ENCODE measurements around the gene CCM2. TPM values are rescaled to one million over a fixed set of nuclear protein-coding genes. Genes with fewer than 3 reads are reported as not detected.

CCM2 gene
- total RNA-seq, 3 donors from 2014 or later (not counting 1 experiment from before 2014, with no cell fraction given) = 66.2 to 104 (median 97.5) TPM

GRCh38 chr7:44982535-44982923, 17.5 kb upstream of the CCM2 start:
- Histone ChIP-seq H3K27me3 (ENCODE audit: control insufficient read depth, insufficient read depth, low read length) (no peaks in the 10 kb centered on the region), H3K4me3 (ENCODE audit: low read length) (no peak overlapping the region), H3K4me1 (ENCODE audit: control insufficient read depth, insufficient read depth, low read length) (peaks cover 75% of the 10 kb centered on the region), H3K27ac (ENCODE audit: low read length) (no peak overlapping the region), H3K9me3 (ENCODE audit: control insufficient read depth, insufficient read depth, low read length) (no peaks in the 10 kb centered on the region), H3K36me3 (ENCODE audit: control insufficient read depth, insufficient read depth, low read length) (peaks cover 40% of the 10 kb centered on the region)
- intact Hi-C loops (cut with micrococcal nuclease) = no loop called here
- DNase-seq (no peak), ATAC-seq (no peak)
- H3K27ac Mint-ChIP-seq = peak overlapping the region; percentile 23 to 99
- 88% methylated on average over 1 of the region's 1 CpG for WGBS (ENCODE audit: insufficient coverage)
- H3K27me3 Mint-ChIP-seq (ENCODE audit: low read depth in 2 of 2) = no peaks in the 10 kb centered on the region
- H3K9me3 Mint-ChIP-seq = no peaks in the 10 kb centered on the region
- H3K4me1 Mint-ChIP-seq = peaks cover 71 to 74% of the 10 kb centered on the region in 2 donors
- H3K36me3 Mint-ChIP-seq = peaks cover 11% of the 10 kb centered on the region
- no peak overlapping the region for H3K4me3 Mint-ChIP-seq
- no peak for TF ChIP-seq CTCF (IDR thresholded peaks at IDR 0.05)

- no peaks in the 10 kb centered on the region for H3K27me3 Mint-ChIP-seq (ENCODE audit: low read depth in 2 of 2)
- no peak overlapping the region for H3K4me3 ChIP-seq (ENCODE audit: low read length)
- DNase-seq (no peak), ATAC-seq (no peak)
- peaks cover 11% of the 10 kb centered on the region for H3K36me3 Mint-ChIP-seq
- peaks cover 67 to 74% of the 10 kb centered on the region in 2 donors for H3K4me1 Mint-ChIP-seq
- H3K4me3 Mint-ChIP-seq = no peak overlapping the region
- no peak overlapping the region for H3K27ac ChIP-seq (ENCODE audit: low read length)
- H3K4me1 ChIP-seq (ENCODE audit: control insufficient read depth, insufficient read depth, low read length) = peaks cover 73% of the 10 kb centered on the region
- intact Hi-C loops (cut with micrococcal nuclease) = no loop called here
- H3K27me3 ChIP-seq (ENCODE audit: control insufficient read depth, insufficient read depth, low read length) = no peaks in the 10 kb centered on the region
- no peaks in the 10 kb centered on the region for H3K9me3 Mint-ChIP-seq
- TF ChIP-seq CTCF (IDR thresholded peaks at IDR 0.05) = no peak
- H3K27ac Mint-ChIP-seq = peak overlapping the region; percentile 23 to 99
- H3K9me3 ChIP-seq (ENCODE audit: control insufficient read depth, insufficient read depth, low read length) = no peaks in the 10 kb centered on the region
- peaks cover 40% of the 10 kb centered on the region for H3K36me3 ChIP-seq (ENCODE audit: control insufficient read depth, insufficient read depth, low read length)
- WGBS (ENCODE audit: insufficient coverage) = 93% methylated on average over 1 of the region's 1 CpG
Observed at GRCh38 chr7:44982970-44983369, 17.0 kb upstream of the CCM2 start.

- Mint-ChIP-seq H3K9me3 (no peaks in the 10 kb centered on the region), H3K4me1 (peaks cover 59 to 65% of the 10 kb centered on the region in 2 donors), H3K4me3 (peak overlapping the region; percentile 45), H3K36me3 (peaks cover 11% of the 10 kb centered on the region), H3K27ac (peak overlapping the region; percentile 99 to 100), H3K27me3 (ENCODE audit: low read depth in 2 of 2) (no peaks in the 10 kb centered on the region)
- Histone ChIP-seq H3K4me1 (ENCODE audit: control insufficient read depth, insufficient read depth, low read length) (peaks cover 64% of the 10 kb centered on the region), H3K36me3 (ENCODE audit: control insufficient read depth, insufficient read depth, low read length) (peaks cover 40% of the 10 kb centered on the region), H3K27ac (ENCODE audit: low read length) (no peak overlapping the region), H3K4me3 (ENCODE audit: low read length) (no peak overlapping the region), H3K9me3 (ENCODE audit: control insufficient read depth, insufficient read depth, low read length) (no peaks in the 10 kb centered on the region), H3K27me3 (ENCODE audit: control insufficient read depth, insufficient read depth, low read length) (no peaks in the 10 kb centered on the region)
- intact Hi-C loops (cut with micrococcal nuclease) = no loop called here
- DNase-seq (no peak), ATAC-seq (no peak)
- no peak for TF ChIP-seq CTCF (IDR thresholded peaks at IDR 0.05)
- 84% methylated on average over 6 of the region's 6 CpGs for WGBS (ENCODE audit: insufficient coverage)
Observed at GRCh38 chr7:44983742-44984477, 16.1 kb upstream of the CCM2 start.

- Histone ChIP-seq H3K9me3 (ENCODE audit: control insufficient read depth, insufficient read depth, low read length) (no peaks in the 10 kb centered on the region), H3K4me1 (ENCODE audit: control insufficient read depth, insufficient read depth, low read length) (peaks cover 61% of the 10 kb centered on the region), H3K4me3 (ENCODE audit: low read length) (no peak overlapping the region), H3K36me3 (ENCODE audit: control insufficient read depth, insufficient read depth, low read length) (peaks cover 40% of the 10 kb centered on the region), H3K27ac (ENCODE audit: low read length) (no peak overlapping the region), H3K27me3 (ENCODE audit: control insufficient read depth, insufficient read depth, low read length) (no peaks in the 10 kb centered on the region)
- Mint-ChIP-seq H3K4me1 (peaks cover 54 to 60% of the 10 kb centered on the region in 2 donors), H3K27ac (peak overlapping the region; percentile 99 to 100), H3K36me3 (peaks cover 11% of the 10 kb centered on the region), H3K4me3 (peak overlapping the region; percentile 45), H3K27me3 (ENCODE audit: low read depth in 2 of 2) (no peaks in the 10 kb centered on the region), H3K9me3 (no peaks in the 10 kb centered on the region)
- intact Hi-C loops (cut with micrococcal nuclease) = no loop called here
- WGBS (ENCODE audit: insufficient coverage) = 58% methylated on average over 3 of the region's 3 CpGs
- no peak for ATAC-seq
- no peak for DNase-seq
- TF ChIP-seq CTCF (IDR thresholded peaks at IDR 0.05) = no peak
Observed at GRCh38 chr7:44984478-44984758, 15.6 kb upstream of the CCM2 start.
